ENCODE results near the gene TUBA4A. TPM values are rescaled to one million over a fixed set of nuclear protein-coding genes. Genes with fewer than 3 reads are reported as not detected.

Gene TUBA4A
- total RNA-seq, 2 experiments from 2014 or later: 183 to 185 TPM

GRCh38 chr2:219296631-219297391 is 43.1 kb upstream of the TUBA4A start:
- H3K4me1 Mint-ChIP-seq (ENCODE audit: low read depth): peaks cover 32% of the 10 kb centered on the region
- peak in 4 of 14 experiments; percentile 17 to 42 (median 28) for DNase-seq
- no peaks in the 10 kb centered on the region for H3K36me3 Mint-ChIP-seq (ENCODE audit: low read depth)
- H3K4me3 ChIP-seq (ENCODE audit: low read length): no peak overlapping the region
- intact Hi-C loops (cut with DNase I, micrococcal nuclease): loop anchor here (5.0 to 10.0 kb wide), 4 partner anchors 90 to 248 kb away; partner anchors contain the start of genes CHPF (in 1 of the 2), CNPPD1 (in 1 of the 2), DNPEP (in 1 of the 2) and RETREG2 (in 1 of the 2)
- ATAC-seq (ENCODE audit: poor library complexity): peak; percentile 15
- peaks cover 33% of the 10 kb centered on the region for H3K4me1 ChIP-seq (ENCODE audit: insufficient read depth, low read length)
- CTCF ChIA-PET: interaction anchor here (2.6 kb wide), 1 partner anchor 68 kb away, joined by 42 read pairs; the partner anchor contains the start of genes ANKZF1 and ATG9A
- H3K4me3 Mint-ChIP-seq: no peak overlapping the region
- no peaks in the 10 kb centered on the region for H3K36me3 ChIP-seq (ENCODE audit: insufficient read depth, low read length)
- no peaks in the 10 kb centered on the region for H3K9me3 Mint-ChIP-seq
- H3K27me3 ChIP-seq (ENCODE audit: control insufficient read depth in 1 of 2, insufficient read depth in 2 of 2, low read length in 2 of 2): peaks cover 0 to 4% of the 10 kb centered on the region in 2 experiments
- peaks cover 0 to 6% of the 10 kb centered on the region in 2 experiments for H3K9me3 ChIP-seq (ENCODE audit: control insufficient read depth in 1 of 2, insufficient read depth in 1 of 2, low read length in 2 of 2)
- H3K27ac ChIP-seq (ENCODE audit: low read depth in 1 of 2, low read length in 2 of 2): no peak overlapping the region
- TF ChIP-seq CTCF (IDR thresholded peaks at IDR 0.05): no peak
- peaks cover 23% of the 10 kb centered on the region for H3K27me3 Mint-ChIP-seq
- POLR2A ChIA-PET: no interaction called here
- H3K27ac Mint-ChIP-seq: no peak overlapping the region

- no peak overlapping the region for H3K27ac Mint-ChIP-seq
- H3K27me3 Mint-ChIP-seq: peaks cover 17% of the 10 kb centered on the region
- intact Hi-C loops (cut with DNase I, micrococcal nuclease): loop anchor here (5.0 to 10.0 kb wide), 4 partner anchors 91 to 249 kb away; partner anchors contain the start of genes CHPF (in 1 of the 2), CNPPD1 (in 1 of the 2), DNPEP (in 1 of the 2) and RETREG2 (in 1 of the 2)
- ChIA-PET CTCF (interaction anchor here (1.6 to 2.6 kb wide), 5 partner anchors 15 to 124 kb away, joined by 17 to 190 read pairs (median 42); partner anchors contain the start of genes ANKZF1, ATG9A, DNAJB2 and SLC23A3), POLR2A (interaction anchor here (1.8 to 3.3 kb wide), 8 partner anchors 17 to 120 kb away, joined by 7 to 55 read pairs (median 20); partner anchors contain the start of genes ANKZF1, ATG9A, CNPPD1 and DNAJB2)
- H3K4me1 Mint-ChIP-seq (ENCODE audit: low read depth): peaks cover 32% of the 10 kb centered on the region
- H3K36me3 ChIP-seq (ENCODE audit: insufficient read depth, low read length): no peaks in the 10 kb centered on the region
- H3K27ac ChIP-seq (ENCODE audit: low read depth in 1 of 2, low read length in 2 of 2): no peak overlapping the region
- H3K9me3 Mint-ChIP-seq: no peaks in the 10 kb centered on the region
- no peak overlapping the region for H3K4me3 ChIP-seq (ENCODE audit: low read length)
- H3K27me3 ChIP-seq (ENCODE audit: control insufficient read depth in 1 of 2, insufficient read depth in 2 of 2, low read length in 2 of 2): peaks cover 0 to 4% of the 10 kb centered on the region in 2 experiments
- peaks cover 0 to 6% of the 10 kb centered on the region in 2 experiments for H3K9me3 ChIP-seq (ENCODE audit: control insufficient read depth in 1 of 2, insufficient read depth in 1 of 2, low read length in 2 of 2)
- TF ChIP-seq CTCF (IDR thresholded peaks at IDR 0.05): no peak
- H3K4me1 ChIP-seq (ENCODE audit: insufficient read depth, low read length): peaks cover 33% of the 10 kb centered on the region
- no peak overlapping the region for H3K4me3 Mint-ChIP-seq
- H3K36me3 Mint-ChIP-seq (ENCODE audit: low read depth): no peaks in the 10 kb centered on the region
- no peak for ATAC-seq (ENCODE audit: poor library complexity)
- DNase-seq: no peak
Observed at GRCh38 chr2:219296142-219296541, 42.4 kb upstream of the TUBA4A start.
